ENCODE results near the gene TMEM144.
A peak's percentile ranks its signal among the peaks of the same experiment; 100 is the strongest.

DNA sequence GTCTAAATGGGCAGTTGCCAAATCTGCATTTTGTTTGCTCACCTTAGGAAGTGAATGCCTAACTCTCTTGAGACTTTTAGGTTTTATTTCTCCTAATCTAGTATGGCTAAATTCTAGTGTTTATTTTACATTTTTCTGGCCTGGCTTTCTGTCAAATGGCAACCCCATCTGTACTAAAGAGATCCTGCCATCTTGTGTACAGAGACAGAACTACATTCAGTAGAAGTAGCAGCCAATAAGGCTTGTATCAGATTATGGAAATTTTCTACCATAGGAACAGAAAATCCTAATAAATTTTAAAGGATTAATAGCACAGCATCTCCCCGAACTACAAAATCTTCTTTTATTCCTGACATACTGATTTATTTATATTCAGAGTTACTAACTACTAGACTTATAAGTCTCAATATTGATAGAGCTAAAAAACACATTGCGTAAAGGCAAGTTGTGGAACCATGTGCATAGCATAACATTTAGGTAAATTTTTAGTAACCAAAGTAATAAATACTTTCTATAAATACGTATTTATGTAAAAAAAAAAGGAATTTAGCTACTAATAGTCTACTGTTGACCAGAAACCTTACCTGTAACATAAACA, 45.5 kb downstream of the TMEM144 start:
- TF ChIP-seq, protein P1, sequence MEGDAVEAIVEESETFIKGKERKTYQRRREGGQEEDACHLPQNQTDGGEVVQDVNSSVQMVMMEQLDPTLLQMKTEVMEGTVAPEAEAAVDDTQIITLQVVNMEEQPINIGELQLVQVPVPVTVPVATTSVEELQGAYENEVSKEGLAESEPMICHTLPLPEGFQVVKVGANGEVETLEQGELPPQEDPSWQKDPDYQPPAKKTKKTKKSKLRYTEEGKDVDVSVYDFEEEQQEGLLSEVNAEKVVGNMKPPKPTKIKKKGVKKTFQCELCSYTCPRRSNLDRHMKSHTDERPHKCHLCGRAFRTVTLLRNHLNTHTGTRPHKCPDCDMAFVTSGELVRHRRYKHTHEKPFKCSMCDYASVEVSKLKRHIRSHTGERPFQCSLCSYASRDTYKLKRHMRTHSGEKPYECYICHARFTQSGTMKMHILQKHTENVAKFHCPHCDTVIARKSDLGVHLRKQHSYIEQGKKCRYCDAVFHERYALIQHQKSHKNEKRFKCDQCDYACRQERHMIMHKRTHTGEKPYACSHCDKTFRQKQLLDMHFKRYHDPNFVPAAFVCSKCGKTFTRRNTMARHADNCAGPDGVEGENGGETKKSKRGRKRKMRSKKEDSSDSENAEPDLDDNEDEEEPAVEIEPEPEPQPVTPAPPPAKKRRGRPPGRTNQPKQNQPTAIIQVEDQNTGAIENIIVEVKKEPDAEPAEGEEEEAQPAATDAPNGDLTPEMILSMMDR (IDR thresholded peaks at IDR 0.05) = peak; percentile 79
- no peak for TF ChIP-seq EZH2phosphoT487 (IDR thresholded peaks at IDR 0.05)

All from neural progenitor cell (in vitro differentiated cells).